Neuron (in vitro differentiated cells): ENCODE results near the gene ADAMTS2.

Source experiments
- H2AFZ ChIP-seq: one replicate; pipeline ENCODE4 v1.6.1; 2013; ENCODE audit warnings: low read depth, mild to moderate bottlenecking, inconsistent platforms, low read length, moderate library complexity
- H3K27me3 ChIP-seq: one replicate; pipeline ENCODE4 v1.6.1; 2013; ENCODE audit warnings: low read length; ENCODE audit not compliant: insufficient read depth
- H3K36me3 ChIP-seq: one replicate; pipeline ENCODE4 v1.6.1; 2013; ENCODE audit warnings: low read length; ENCODE audit not compliant: insufficient read depth
- H3K4me1 ChIP-seq: one replicate; pipeline ENCODE4 v1.6.1; 2013; ENCODE audit warnings: low read length; ENCODE audit not compliant: insufficient read depth
- H3K4me3 ChIP-seq: 2 replicates; pipeline ENCODE4 v1.5.1; 2013; ENCODE audit warnings: mild to moderate bottlenecking, low read length, moderate library complexity
- H3K9me3 ChIP-seq: one replicate; pipeline ENCODE4 v1.6.1; 2013; ENCODE audit warnings: low read length

Gene ADAMTS2

GRCh38 chr5:179304871-179305270 lies 40.4 kb downstream of the ADAMTS2 start:
- no peak overlapping the region for H2AFZ ChIP-seq
- no peak overlapping the region for H3K4me3 ChIP-seq

GRCh38 chr5:179304466-179304865 lies 40.8 kb downstream of the ADAMTS2 start:
- no peaks in the 10 kb centered on the region for H3K4me1 ChIP-seq
- no peak overlapping the region for H2AFZ ChIP-seq
- H3K4me3 ChIP-seq = no peak overlapping the region
- no peaks in the 10 kb centered on the region for H3K36me3 ChIP-seq
- no peaks in the 10 kb centered on the region for H3K27me3 ChIP-seq
- H3K9me3 ChIP-seq = no peaks in the 10 kb centered on the region

More at GRCh38 chr5:179304871-179305270, 40.4 kb downstream of the ADAMTS2 start:
- Histone ChIP-seq H3K36me3 (no peaks in the 10 kb centered on the region), H3K9me3 (no peaks in the 10 kb centered on the region), H3K4me1 (no peaks in the 10 kb centered on the region), H3K27me3 (no peaks in the 10 kb centered on the region)

- no peaks in the 10 kb centered on the region for H3K4me1 ChIP-seq
- no peak overlapping the region for H2AFZ ChIP-seq
- no peaks in the 10 kb centered on the region for H3K9me3 ChIP-seq
- H3K27me3 ChIP-seq = no peaks in the 10 kb centered on the region
- H3K4me3 ChIP-seq = no peak overlapping the region
- H3K36me3 ChIP-seq = no peaks in the 10 kb centered on the region
These were observed 41.6 kb downstream of the ADAMTS2 start for GRCh38 chr5:179303451-179304200.

GRCh38 chr5:179302499-179303185 lies 42.6 kb downstream of the ADAMTS2 start:
- Histone ChIP-seq H3K4me1 (no peaks in the 10 kb centered on the region), H3K36me3 (no peaks in the 10 kb centered on the region), H3K4me3 (no peak overlapping the region), H3K9me3 (no peaks in the 10 kb centered on the region), H3K27me3 (no peaks in the 10 kb centered on the region), H2AFZ (no peak overlapping the region)

GRCh38 chr5:179301796-179302195 lies 43.5 kb downstream of the ADAMTS2 start:
- no peak overlapping the region for H3K4me3 ChIP-seq
- H3K27me3 ChIP-seq = peaks cover 2% of the 10 kb centered on the region
- H3K9me3 ChIP-seq = no peaks in the 10 kb centered on the region
- no peak overlapping the region for H2AFZ ChIP-seq
- no peaks in the 10 kb centered on the region for H3K4me1 ChIP-seq
- H3K36me3 ChIP-seq = no peaks in the 10 kb centered on the region

- no peaks in the 10 kb centered on the region for H3K4me1 ChIP-seq
- H3K9me3 ChIP-seq = no peaks in the 10 kb centered on the region
- no peaks in the 10 kb centered on the region for H3K36me3 ChIP-seq
- no peak overlapping the region for H3K4me3 ChIP-seq
- H3K27me3 ChIP-seq = peaks cover 3% of the 10 kb centered on the region
- H2AFZ ChIP-seq = no peak overlapping the region
These were observed 43.9 kb downstream of the ADAMTS2 start for GRCh38 chr5:179301376-179301775.

- H3K4me1 ChIP-seq = no peaks in the 10 kb centered on the region
- H3K36me3 ChIP-seq = no peaks in the 10 kb centered on the region
- no peak overlapping the region for H3K4me3 ChIP-seq
- peaks cover 3% of the 10 kb centered on the region for H3K27me3 ChIP-seq
- H3K9me3 ChIP-seq = no peaks in the 10 kb centered on the region
- no peak overlapping the region for H2AFZ ChIP-seq
These were observed 44.6 kb downstream of the ADAMTS2 start for GRCh38 chr5:179300581-179301180.

- Histone ChIP-seq H3K4me3 (no peak overlapping the region), H3K9me3 (no peaks in the 10 kb centered on the region), H3K27me3 (peaks cover 3% of the 10 kb centered on the region), H2AFZ (no peak overlapping the region), H3K36me3 (no peaks in the 10 kb centered on the region), H3K4me1 (no peaks in the 10 kb centered on the region)
These were observed 46.9 kb downstream of the ADAMTS2 start for GRCh38 chr5:179298181-179298993.

GRCh38 chr5:179297486-179298180 lies 47.6 kb downstream of the ADAMTS2 start:
- Histone ChIP-seq H3K4me3 (no peak overlapping the region), H2AFZ (no peak overlapping the region), H3K4me1 (no peaks in the 10 kb centered on the region), H3K36me3 (no peaks in the 10 kb centered on the region), H3K9me3 (no peaks in the 10 kb centered on the region), H3K27me3 (peaks cover 3% of the 10 kb centered on the region)

- Histone ChIP-seq H3K4me3 (no peak overlapping the region), H3K27me3 (peaks cover 3% of the 10 kb centered on the region), H3K9me3 (no peaks in the 10 kb centered on the region), H2AFZ (no peak overlapping the region), H3K4me1 (no peaks in the 10 kb centered on the region), H3K36me3 (no peaks in the 10 kb centered on the region)
These were observed 48.2 kb downstream of the ADAMTS2 start for GRCh38 chr5:179297026-179297425.

- Histone ChIP-seq H2AFZ (no peak overlapping the region), H3K27me3 (peaks cover 3% of the 10 kb centered on the region), H3K4me1 (no peaks in the 10 kb centered on the region)
These were observed 49.0 kb downstream of the ADAMTS2 start for GRCh38 chr5:179296150-179296821.

GRCh38 chr5:179295778-179296149 lies 49.5 kb downstream of the ADAMTS2 start:
- Histone ChIP-seq H3K36me3 (no peaks in the 10 kb centered on the region), H3K27me3 (peaks cover 3% of the 10 kb centered on the region), H3K9me3 (no peaks in the 10 kb centered on the region), H3K4me3 (no peak overlapping the region), H2AFZ (no peak overlapping the region), H3K4me1 (no peaks in the 10 kb centered on the region)

More at GRCh38 chr5:179296150-179296821, 49.0 kb downstream of the ADAMTS2 start:
- no peaks in the 10 kb centered on the region for H3K9me3 ChIP-seq
- no peaks in the 10 kb centered on the region for H3K36me3 ChIP-seq
- no peak overlapping the region for H3K4me3 ChIP-seq
